HL-60/S4 treated with phorbol 12-myristate 13-acetate at 8.2 ng/mL for 4 days and 3 days (cell line): ENCODE measurements around the gene PKMYT1.

Experiments
- in situ Hi-C: fragments of 300-500 bp; cut with MboI; formaldehyde crosslinking; loops from 2 replicates; pipeline ENCODE4 v1.15.0; 2022; ENCODE audit warnings: low sequenced_read_pairs

Gene PKMYT1

GRCh38 chr16:3019594-3020246 lies 39.5 kb upstream of the PKMYT1 start:
- in situ Hi-C loops: no loop called here

- in situ Hi-C loops: no loop called here
These were observed 37.7 kb upstream of the PKMYT1 start, which contains the start of gene CLDN6 for GRCh38 chr16:3017794-3018506. Gene CLDN6 (minus strand): TSS chr16:3018183. CDS start chr16:3016021, 2,162 bp downstream.

GRCh38 chr16:3017344-3017743 lies 37.1 kb upstream of the PKMYT1 start:
- in situ Hi-C loops: no loop called here

GRCh38 chr16:3015865-3016521 lies 35.7 kb upstream of the PKMYT1 start:
- in situ Hi-C loops: no loop called here

GRCh38 chr16:3014971-3015370 lies 34.7 kb upstream of the PKMYT1 start:
- in situ Hi-C loops: no loop called here

GRCh38 chr16:3013998-3014690 lies 33.9 kb upstream of the PKMYT1 start:
- in situ Hi-C loops: no loop called here

- in situ Hi-C loops: no loop called here
These were observed 33.3 kb upstream of the PKMYT1 start for GRCh38 chr16:3013491-3013951.

GRCh38 chr16:3012828-3013420 lies 32.7 kb upstream of the PKMYT1 start, which contains the start of gene CLDN9:
Gene CLDN9 (plus strand): TSS chr16:3012923. CDS start chr16:3013363, 440 bp downstream.
- in situ Hi-C loops: no loop called here

GRCh38 chr16:3012246-3012645 lies 32.0 kb upstream of the PKMYT1 start:
- in situ Hi-C loops: no loop called here

GRCh38 chr16:3010510-3010909 lies 30.3 kb upstream of the PKMYT1 start:
- in situ Hi-C loops: no loop called here

GRCh38 chr16:3009568-3010390 lies 29.5 kb upstream of the PKMYT1 start:
- in situ Hi-C loops: no loop called here

- in situ Hi-C loops: no loop called here
These were observed 28.4 kb upstream of the PKMYT1 start for GRCh38 chr16:3008690-3009037.

GRCh38 chr16:3007957-3008689 lies 27.9 kb upstream of the PKMYT1 start:
- in situ Hi-C loops: no loop called here

- in situ Hi-C loops: no loop called here
These were observed 27.1 kb upstream of the PKMYT1 start for GRCh38 chr16:3007059-3007956.

- in situ Hi-C loops: no loop called here
These were observed 24.6 kb upstream of the PKMYT1 start for GRCh38 chr16:3004781-3005284.

GRCh38 chr16:3004319-3004718 lies 24.1 kb upstream of the PKMYT1 start:
- in situ Hi-C loops: no loop called here

- in situ Hi-C loops: no loop called here
These were observed 23.5 kb upstream of the PKMYT1 start for GRCh38 chr16:3003582-3004270.

GRCh38 chr16:3001316-3001715 lies 21.1 kb upstream of the PKMYT1 start:
- in situ Hi-C loops: no loop called here
